Left ventricle myocardium inferior (tissue), 1 donor: Measurements from ENCODE around the gene PEX7. TPM values are rescaled to one million over a fixed set of nuclear protein-coding genes. Genes with fewer than 3 reads are reported as not detected.
"Not testable (repeated sequence)": the region's sequence is repeated elsewhere in the genome, so short reads cannot be mapped to it uniquely, and the experiment has no call there.

Experiments used
- DNase-seq: peaks from one replicate; pipeline ENCODE4 v3.0.0-alpha.2; 2020
- H3K27ac ChIP-seq: fragments of 200-600 bp; replicated peaks from 2 replicates; pipeline ENCODE4 v1.8.0; 2021
- H3K27me3 ChIP-seq: fragments of 200-600 bp; 2 replicates; pipeline ENCODE4 v1.8.0; 2021; ENCODE audit warnings: low read depth
- H3K36me3 ChIP-seq: fragments of 200-600 bp; 2 replicates; pipeline ENCODE4 v1.8.0; 2021
- H3K4me1 ChIP-seq: fragments of 200-600 bp; 2 replicates; pipeline ENCODE4 v1.8.0; 2021
- H3K4me3 ChIP-seq: fragments of 200-600 bp; 2 replicates; pipeline ENCODE4 v1.8.0; 2021; ENCODE audit warnings: mild to moderate bottlenecking, moderate library complexity
- H3K9me3 ChIP-seq: fragments of 200-600 bp; replicated peaks from 2 replicates; pipeline ENCODE4 v1.8.0; 2021
- intact Hi-C: fragments of 100-400 bp; cut with micrococcal nuclease; formaldehyde crosslinking; loops from one replicate; pipeline ENCODE4 v1.11.0; 2022
- total RNA-seq: library from RNA; stranded (reverse); fragmentation: NEBNext Ultra II Directional; extraction: Animal tissue kit (Norgen Biotek cat#: 25700); gene quantifications from one replicate; pipeline ENCODE4 v1.2.1, GENCODE V29; 2021
- TF ChIP-seq, protein P1 (sequence below): fragments of 200-600 bp; IDR thresholded peaks from 2 replicates; pipeline ENCODE4 v1.8.0; 2021; ENCODE audit warnings: antibody characterized with exemption, mild to moderate bottlenecking, borderline replicate concordance
- donor health status: DM: no; HTN: yes; CAD: no; lungs with severe emphysema.

Gene PEX7
- total RNA-seq, 1 donor from 2014 or later: 14.8 TPM

DNA sequence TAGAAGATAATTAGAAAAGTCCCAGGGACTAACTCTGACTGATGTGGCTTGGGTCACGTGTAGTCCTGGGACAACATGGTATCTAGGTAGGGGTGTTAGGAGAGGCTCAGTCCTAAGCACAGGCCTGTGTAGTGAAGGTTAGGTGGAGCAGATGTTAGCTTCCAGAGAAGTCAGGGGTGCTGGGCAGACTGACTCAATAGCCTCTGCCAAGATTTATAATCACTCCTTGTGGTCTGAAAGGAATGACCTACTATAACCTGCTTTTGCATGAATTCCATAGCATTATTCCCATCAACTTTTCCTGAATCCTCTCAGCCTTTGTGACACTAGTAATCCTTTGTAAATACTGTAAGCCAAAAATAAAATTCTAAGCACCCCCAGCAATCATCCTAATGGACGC is 10.2 kb upstream of the PEX7 start:
- intact Hi-C loops: no loop called here
- TF ChIP-seq, protein P1, sequence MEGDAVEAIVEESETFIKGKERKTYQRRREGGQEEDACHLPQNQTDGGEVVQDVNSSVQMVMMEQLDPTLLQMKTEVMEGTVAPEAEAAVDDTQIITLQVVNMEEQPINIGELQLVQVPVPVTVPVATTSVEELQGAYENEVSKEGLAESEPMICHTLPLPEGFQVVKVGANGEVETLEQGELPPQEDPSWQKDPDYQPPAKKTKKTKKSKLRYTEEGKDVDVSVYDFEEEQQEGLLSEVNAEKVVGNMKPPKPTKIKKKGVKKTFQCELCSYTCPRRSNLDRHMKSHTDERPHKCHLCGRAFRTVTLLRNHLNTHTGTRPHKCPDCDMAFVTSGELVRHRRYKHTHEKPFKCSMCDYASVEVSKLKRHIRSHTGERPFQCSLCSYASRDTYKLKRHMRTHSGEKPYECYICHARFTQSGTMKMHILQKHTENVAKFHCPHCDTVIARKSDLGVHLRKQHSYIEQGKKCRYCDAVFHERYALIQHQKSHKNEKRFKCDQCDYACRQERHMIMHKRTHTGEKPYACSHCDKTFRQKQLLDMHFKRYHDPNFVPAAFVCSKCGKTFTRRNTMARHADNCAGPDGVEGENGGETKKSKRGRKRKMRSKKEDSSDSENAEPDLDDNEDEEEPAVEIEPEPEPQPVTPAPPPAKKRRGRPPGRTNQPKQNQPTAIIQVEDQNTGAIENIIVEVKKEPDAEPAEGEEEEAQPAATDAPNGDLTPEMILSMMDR: no peak
- H3K36me3 ChIP-seq: no peaks in the 10 kb centered on the region

DNA sequence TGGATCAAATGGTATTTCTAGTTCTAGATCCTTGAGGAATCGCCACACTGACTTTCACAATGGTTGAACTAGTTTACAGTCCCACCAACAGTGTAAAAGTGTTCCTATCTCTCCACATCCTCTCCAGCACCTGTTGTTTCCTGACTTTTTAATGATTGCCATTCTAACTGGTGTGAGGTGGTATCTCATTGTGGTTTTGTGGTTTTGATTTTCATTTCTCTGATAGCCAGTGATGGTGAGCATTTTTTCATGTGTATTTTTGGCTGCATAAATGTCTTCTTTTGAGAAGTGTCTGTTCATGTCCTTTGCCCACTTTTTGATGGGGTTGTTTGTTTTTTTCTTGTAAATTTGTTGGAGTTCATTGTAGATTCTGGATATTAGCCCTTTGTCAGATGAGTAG is 6.8 kb upstream of the PEX7 start:
- intact Hi-C loops, DNase-seq, H3K36me3 ChIP-seq, H3K4me3 ChIP-seq, H3K9me3 ChIP-seq, H3K27me3 ChIP-seq, H3K27ac ChIP-seq: not testable (repeated sequence)
- H3K4me1 ChIP-seq: peaks cover 21% of the 10 kb centered on the region

More for the DNA sequence above, 10.2 kb upstream of the PEX7 start:
- H3K4me3 ChIP-seq: no peak overlapping the region
- H3K27ac ChIP-seq: no peak overlapping the region
- peaks cover 11% of the 10 kb centered on the region for H3K4me1 ChIP-seq
- H3K9me3 ChIP-seq: peaks cover 3% of the 10 kb centered on the region
- H3K27me3 ChIP-seq: no peaks in the 10 kb centered on the region
- DNase-seq: no peak

DNA sequence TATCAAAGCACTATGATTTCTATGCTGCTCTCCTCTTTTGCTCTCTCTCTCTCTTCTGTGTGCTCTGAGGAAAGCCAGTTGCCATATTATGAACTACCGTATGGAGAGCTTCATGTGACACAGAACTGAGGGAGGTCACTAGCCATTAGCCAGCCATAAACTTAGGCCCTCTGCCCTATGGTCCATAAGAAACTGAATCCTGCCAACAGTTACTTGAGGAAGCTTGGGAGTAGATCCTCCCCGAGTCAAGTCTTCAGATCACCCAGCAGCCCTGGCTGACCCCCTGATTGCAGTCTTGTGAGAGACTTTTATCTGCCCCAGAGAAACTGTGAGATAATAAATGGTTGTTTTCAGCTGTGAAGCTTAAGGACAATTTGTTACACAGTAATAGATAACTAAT is 5.7 kb upstream of the PEX7 start:
- Histone ChIP-seq H3K27me3 (no peaks in the 10 kb centered on the region), H3K9me3 (peaks cover 3% of the 10 kb centered on the region), H3K36me3 (no peaks in the 10 kb centered on the region), H3K4me3 (no peak overlapping the region), H3K4me1 (peaks cover 26% of the 10 kb centered on the region), H3K27ac (no peak overlapping the region)
- intact Hi-C loops: no loop called here
- TF ChIP-seq, protein P1: no peak
- DNase-seq: no peak

DNA sequence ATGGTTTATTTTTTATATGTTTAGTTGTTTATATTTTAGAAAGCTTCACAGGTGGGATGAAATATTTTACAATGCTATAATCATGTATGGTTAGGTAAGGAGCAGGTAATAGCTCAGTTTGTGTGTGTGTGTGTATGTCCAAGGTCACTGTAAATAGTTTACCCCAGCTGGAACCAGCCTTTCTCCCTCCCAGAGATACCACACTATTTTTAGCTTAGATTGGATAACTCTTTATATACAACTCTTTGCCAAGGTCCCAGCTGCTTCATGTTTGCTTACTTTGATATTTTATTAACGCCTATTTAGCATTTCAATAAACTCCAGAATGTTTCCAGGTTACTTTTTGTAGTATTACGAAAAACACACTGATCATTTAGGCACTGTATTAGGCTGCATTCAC is 1.8 kb upstream of the PEX7 start:
- Histone ChIP-seq H3K4me1 (peaks cover 40% of the 10 kb centered on the region), H3K9me3 (peaks cover 1% of the 10 kb centered on the region), H3K4me3 (no peak overlapping the region), H3K27me3 (no peaks in the 10 kb centered on the region), H3K27ac (peak overlapping the region; percentile 97), H3K36me3 (peaks cover 2% of the 10 kb centered on the region)
- TF ChIP-seq, protein P1: no peak
- no peak for DNase-seq
- intact Hi-C loops: no loop called here

DNA sequence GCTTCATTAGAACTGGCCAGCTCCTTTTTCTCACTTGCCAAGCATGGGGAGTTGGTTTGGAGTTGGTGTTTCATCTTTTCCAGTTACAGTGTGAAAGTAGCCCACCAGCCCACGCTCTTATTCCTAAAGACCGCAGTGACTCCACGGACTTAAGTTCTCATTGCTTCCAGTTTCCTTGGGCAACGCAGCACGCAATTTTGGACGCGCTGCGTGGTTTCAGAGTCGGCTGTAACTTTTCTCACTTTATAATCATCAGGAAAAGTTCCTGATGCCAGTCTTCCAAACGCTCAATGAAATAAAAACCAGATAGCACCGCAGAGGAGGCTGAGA is 381 bp upstream of the PEX7 start:
- Histone ChIP-seq H3K27me3 (no peaks in the 10 kb centered on the region), H3K9me3 (no peaks in the 10 kb centered on the region), H3K27ac (peak overlapping the region; percentile 97), H3K4me1 (peaks cover 49% of the 10 kb centered on the region), H3K36me3 (peaks cover 7% of the 10 kb centered on the region), H3K4me3 (peak overlapping the region; percentile 80)
- no peak for DNase-seq
- TF ChIP-seq, protein P1: no peak
- intact Hi-C loops: no loop called here

DNA sequence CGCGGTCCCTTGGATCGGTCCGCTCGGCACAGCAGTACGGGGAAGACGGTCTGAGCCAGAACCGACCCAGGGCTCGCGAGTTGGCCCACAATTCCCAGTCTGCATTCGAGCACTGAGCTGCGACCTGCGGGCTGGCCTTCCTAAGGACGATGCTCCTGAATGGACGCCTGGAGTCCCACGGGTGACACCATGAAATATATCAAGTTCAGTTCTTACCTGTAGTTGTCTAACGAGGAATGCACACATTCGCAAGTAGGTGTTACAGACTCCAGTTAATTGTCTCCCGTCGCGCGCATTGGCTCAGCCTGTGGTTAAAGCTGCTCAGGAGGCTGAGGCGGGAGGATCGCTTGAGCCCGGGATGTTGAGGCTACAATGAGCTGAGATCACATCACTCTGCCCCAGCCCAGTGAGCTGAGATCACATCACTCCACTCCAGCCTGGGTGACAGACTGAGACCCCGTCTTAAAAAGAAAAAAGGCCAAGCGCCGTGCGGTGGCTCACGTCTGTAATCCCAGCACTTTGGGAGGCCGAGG is 802 bp downstream of the PEX7 start:
- no peak for DNase-seq
- H3K36me3 ChIP-seq: peaks cover 7% of the 10 kb centered on the region
- H3K9me3 ChIP-seq: no peaks in the 10 kb centered on the region
- H3K27me3 ChIP-seq: no peaks in the 10 kb centered on the region
- peak overlapping the region; percentile 80 for H3K4me3 ChIP-seq
- peak overlapping the region; percentile 97 for H3K27ac ChIP-seq
- H3K4me1 ChIP-seq: peaks cover 55% of the 10 kb centered on the region
- TF ChIP-seq, protein P1: no peak
- intact Hi-C loops: no loop called here
